MM.1S (cell line): Measurements from ENCODE around the gene PNN.

Experiments
- EZH2 ChIP-seq: fragments of 300-600 bp; sonication (generic); optimal IDR thresholded peaks from 2 replicates; pipeline ENCODE3; 2017; ENCODE audit warnings: low read depth, mild to moderate bottlenecking, antibody characterized with exemption, low read length, mixed read lengths
- TF ChIP-seq, protein P1 (sequence below): fragments of 300-600 bp; sonication (generic); IDR thresholded peaks from 2 replicates; pipeline ENCODE4 v1.5.1; 2016; ENCODE audit warnings: antibody characterized with exemption, low read length, mixed read lengths

DNA sequence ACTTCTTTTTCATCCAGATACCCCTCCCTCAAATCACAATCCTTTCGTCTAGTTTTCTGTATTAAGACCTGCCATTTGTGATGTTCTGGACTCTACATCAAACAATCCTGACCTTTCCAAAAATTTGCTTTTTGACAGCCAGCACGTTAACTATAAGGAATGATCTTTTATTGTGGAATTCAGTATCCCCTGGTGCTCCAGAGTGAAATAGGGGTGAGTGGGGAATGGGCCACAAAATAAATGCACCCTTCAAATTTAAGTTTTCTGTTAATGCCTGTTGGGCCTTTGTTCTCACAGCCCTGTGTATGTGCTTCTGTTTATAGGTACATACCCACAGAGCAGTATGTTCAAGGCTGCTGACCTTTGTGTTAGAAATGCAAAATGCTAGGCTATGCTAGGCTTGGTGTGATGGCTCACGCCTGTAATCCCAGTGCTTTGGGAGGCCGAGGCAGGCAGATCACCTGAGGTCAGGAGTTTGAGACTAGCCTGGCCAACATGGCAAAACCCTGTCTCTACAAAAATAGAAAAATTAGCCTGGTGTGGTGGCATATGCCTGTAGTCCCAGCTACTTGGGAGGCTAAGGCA is 12.0 kb downstream of the PNN start:
- TF ChIP-seq, protein P1, sequence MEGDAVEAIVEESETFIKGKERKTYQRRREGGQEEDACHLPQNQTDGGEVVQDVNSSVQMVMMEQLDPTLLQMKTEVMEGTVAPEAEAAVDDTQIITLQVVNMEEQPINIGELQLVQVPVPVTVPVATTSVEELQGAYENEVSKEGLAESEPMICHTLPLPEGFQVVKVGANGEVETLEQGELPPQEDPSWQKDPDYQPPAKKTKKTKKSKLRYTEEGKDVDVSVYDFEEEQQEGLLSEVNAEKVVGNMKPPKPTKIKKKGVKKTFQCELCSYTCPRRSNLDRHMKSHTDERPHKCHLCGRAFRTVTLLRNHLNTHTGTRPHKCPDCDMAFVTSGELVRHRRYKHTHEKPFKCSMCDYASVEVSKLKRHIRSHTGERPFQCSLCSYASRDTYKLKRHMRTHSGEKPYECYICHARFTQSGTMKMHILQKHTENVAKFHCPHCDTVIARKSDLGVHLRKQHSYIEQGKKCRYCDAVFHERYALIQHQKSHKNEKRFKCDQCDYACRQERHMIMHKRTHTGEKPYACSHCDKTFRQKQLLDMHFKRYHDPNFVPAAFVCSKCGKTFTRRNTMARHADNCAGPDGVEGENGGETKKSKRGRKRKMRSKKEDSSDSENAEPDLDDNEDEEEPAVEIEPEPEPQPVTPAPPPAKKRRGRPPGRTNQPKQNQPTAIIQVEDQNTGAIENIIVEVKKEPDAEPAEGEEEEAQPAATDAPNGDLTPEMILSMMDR: no peak
- no peak for TF ChIP-seq EZH2
